Activated T-cell treated with anti-CD3 and anti-CD28 coated beads, Interleukin-2, amount 50 U/mL, for 4 hours (primary cell): ENCODE results near the gene GNPAT. TPM values are rescaled to one million over a fixed set of nuclear protein-coding genes. Genes with fewer than 3 reads are reported as not detected.

ENCODE experiments used
- ATAC-seq, 2 donors: fragments of 200-7000 bp; cut with Tn5 transposase; one replicate each; pipeline ENCODE4 v1.10.0; 2021
- DNase-seq: peaks from one replicate; pipeline ENCODE4 v3.0.0-alpha.2; 2020
- H3K27me3 Mint-ChIP-seq: one replicate; pipeline ENCODE4 v1.8.0; 2021; ENCODE audit warnings: low read depth, mixed read lengths
- H3K36me3 Mint-ChIP-seq: one replicate; pipeline ENCODE4 v1.8.0; 2022; ENCODE audit warnings: mixed read lengths; ENCODE audit not compliant: insufficient read depth
- H3K4me1 Mint-ChIP-seq: one replicate; pipeline ENCODE4 v1.8.0; 2021; ENCODE audit warnings: low read depth, mixed read lengths
- H3K4me3 Mint-ChIP-seq: one replicate; pipeline ENCODE4 v1.8.0; 2021; ENCODE audit warnings: mild to moderate bottlenecking, moderate library complexity, mixed read lengths
- H3K9me3 Mint-ChIP-seq: one replicate; pipeline ENCODE4 v1.8.0; 2021; ENCODE audit warnings: mixed read lengths
- total RNA-seq, 3 donors: library from RNA; stranded (reverse); gene quantifications; one replicate each; pipeline ENCODE4 v1.2.1, GENCODE V29; 2021

GNPAT gene
- total RNA-seq, 3 donors from 2014 or later: 37.1 to 39.8 (median 39.5) TPM

- no peaks in the 10 kb centered on the region for H3K9me3 Mint-ChIP-seq
- no peak overlapping the region for H3K4me3 Mint-ChIP-seq
- H3K27me3 Mint-ChIP-seq: peaks cover 5% of the 10 kb centered on the region
- H3K4me1 Mint-ChIP-seq: no peaks in the 10 kb centered on the region
- peaks cover 22% of the 10 kb centered on the region for H3K36me3 Mint-ChIP-seq
- ATAC-seq (no peak), DNase-seq (no peak)
Measured at GRCh38 chr1:231220801-231221200, 20.2 kb upstream of the GNPAT start.

GRCh38 chr1:231226156-231226555 lies 14.9 kb upstream of the GNPAT start:
- no peaks in the 10 kb centered on the region for H3K27me3 Mint-ChIP-seq
- ATAC-seq (no peak), DNase-seq (no peak)
- H3K4me3 Mint-ChIP-seq: no peak overlapping the region
- H3K9me3 Mint-ChIP-seq: no peaks in the 10 kb centered on the region
- peaks cover 48% of the 10 kb centered on the region for H3K36me3 Mint-ChIP-seq
- peaks cover 11% of the 10 kb centered on the region for H3K4me1 Mint-ChIP-seq

- Mint-ChIP-seq H3K4me1 (peaks cover 33% of the 10 kb centered on the region), H3K36me3 (peaks cover 43% of the 10 kb centered on the region)
Measured at GRCh38 chr1:231231511-231231910, 9.5 kb upstream of the GNPAT start.

DNA sequence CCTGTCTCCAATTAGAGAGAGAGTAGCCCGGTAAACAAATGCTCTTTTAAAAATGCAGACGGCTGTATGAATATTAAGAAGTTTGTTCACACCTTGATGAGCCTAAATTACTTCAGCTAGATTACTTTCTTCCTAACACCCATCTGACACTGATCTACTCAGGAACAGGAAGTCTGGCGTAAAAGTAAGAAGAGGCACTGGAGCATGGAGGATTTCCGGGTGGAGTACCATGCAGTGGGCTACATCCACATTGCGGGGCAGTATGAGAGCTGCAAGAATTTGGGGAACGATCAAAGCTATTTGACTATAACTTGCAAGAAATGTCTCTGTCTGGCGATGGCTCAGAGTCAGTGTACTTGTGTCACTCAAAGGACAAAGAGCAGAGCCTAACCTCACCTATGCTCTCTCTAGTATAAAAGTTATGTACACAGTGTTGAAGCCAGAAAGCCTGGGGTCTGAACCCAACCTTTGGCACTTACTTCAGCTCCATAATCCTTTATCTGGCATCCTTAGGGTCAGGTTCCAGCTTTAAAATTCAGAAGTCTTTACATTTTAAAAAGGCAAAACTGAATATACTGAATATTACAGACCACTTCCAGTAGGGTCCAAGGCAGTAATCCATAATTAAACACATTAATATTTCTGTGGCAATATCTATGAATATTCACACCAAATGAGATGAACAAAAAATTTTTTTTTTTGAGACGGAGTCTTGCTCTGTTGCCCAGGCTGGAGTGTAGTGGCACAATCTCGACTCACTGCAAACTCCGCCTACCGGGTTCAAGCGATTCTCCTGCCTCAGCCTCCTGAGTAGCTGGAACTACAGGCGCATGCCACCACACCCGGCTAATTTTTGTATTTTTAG lies 7.9 kb upstream of the GNPAT start:
- DNase-seq: no peak
- peaks cover 43% of the 10 kb centered on the region for H3K4me1 Mint-ChIP-seq
- no peak for ATAC-seq
- no peaks in the 10 kb centered on the region for H3K9me3 Mint-ChIP-seq
- H3K36me3 Mint-ChIP-seq: peaks cover 40% of the 10 kb centered on the region
- H3K27me3 Mint-ChIP-seq: no peaks in the 10 kb centered on the region
- H3K4me3 Mint-ChIP-seq: no peak overlapping the region

More at GRCh38 chr1:231231511-231231910, 9.5 kb upstream of the GNPAT start:
- DNase-seq: no peak
- ATAC-seq: no peak
- Mint-ChIP-seq H3K4me3 (no peak overlapping the region), H3K9me3 (no peaks in the 10 kb centered on the region), H3K27me3 (no peaks in the 10 kb centered on the region)

DNA sequence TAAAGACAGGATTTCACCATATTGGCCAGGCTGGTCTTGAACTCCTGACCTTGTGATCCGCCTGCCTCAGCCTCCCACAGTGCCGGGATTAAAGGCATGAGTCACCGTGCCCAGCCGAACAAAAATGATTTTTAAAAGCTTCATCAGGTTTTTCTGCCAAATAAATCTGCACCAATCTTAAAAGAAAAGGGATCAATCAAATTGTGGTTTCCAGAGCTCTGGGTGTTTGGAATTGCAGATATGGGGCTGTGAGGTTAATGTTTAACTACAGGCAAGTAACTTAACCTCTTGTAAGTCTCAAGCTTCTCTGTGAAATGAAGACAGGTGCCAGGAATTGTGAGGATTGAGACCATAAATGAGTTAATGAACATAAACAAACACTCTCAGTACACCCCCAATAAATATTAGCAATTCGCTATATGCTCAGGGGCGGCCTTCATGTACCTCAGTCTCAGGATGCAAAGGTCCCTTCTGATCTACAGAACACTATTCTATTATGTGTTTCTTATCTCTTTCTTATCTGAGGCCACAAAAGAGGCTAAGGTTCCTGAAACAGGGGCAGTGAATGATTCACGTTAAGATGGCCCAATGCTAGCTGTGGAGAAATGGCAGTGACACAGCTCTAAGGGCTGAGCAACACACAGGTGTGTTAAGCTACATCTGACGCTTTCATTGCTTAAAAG lies 7.1 kb upstream of the GNPAT start:
- Mint-ChIP-seq H3K27me3 (no peaks in the 10 kb centered on the region), H3K4me3 (no peak overlapping the region), H3K4me1 (peaks cover 49% of the 10 kb centered on the region), H3K9me3 (no peaks in the 10 kb centered on the region), H3K36me3 (peaks cover 47% of the 10 kb centered on the region)
- DNase-seq (no peak), ATAC-seq (no peak)

DNA sequence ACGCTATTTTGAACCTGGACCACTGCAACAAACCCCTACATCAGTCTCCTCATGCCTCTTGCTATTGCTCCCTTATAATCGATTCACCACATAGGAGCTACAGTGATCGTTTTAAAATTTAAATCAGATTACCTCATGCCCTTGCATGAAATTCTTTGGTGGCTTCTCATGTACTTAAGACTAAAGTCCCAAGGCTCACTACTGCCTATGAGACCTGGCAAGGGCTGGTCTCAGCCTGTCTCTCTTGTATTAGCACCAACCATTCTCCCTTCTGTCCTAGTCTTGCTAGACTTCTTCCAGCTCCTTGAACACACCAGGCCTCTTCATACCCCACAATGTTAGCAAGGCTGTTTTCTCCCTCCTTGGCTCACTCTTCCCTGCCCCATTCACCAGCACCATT lies 6.5 kb upstream of the GNPAT start:
- no peaks in the 10 kb centered on the region for H3K27me3 Mint-ChIP-seq
- no peak for ATAC-seq
- H3K36me3 Mint-ChIP-seq: peaks cover 47% of the 10 kb centered on the region
- no peaks in the 10 kb centered on the region for H3K9me3 Mint-ChIP-seq
- no peak overlapping the region for H3K4me3 Mint-ChIP-seq
- DNase-seq: no peak
- H3K4me1 Mint-ChIP-seq: peaks cover 52% of the 10 kb centered on the region

DNA sequence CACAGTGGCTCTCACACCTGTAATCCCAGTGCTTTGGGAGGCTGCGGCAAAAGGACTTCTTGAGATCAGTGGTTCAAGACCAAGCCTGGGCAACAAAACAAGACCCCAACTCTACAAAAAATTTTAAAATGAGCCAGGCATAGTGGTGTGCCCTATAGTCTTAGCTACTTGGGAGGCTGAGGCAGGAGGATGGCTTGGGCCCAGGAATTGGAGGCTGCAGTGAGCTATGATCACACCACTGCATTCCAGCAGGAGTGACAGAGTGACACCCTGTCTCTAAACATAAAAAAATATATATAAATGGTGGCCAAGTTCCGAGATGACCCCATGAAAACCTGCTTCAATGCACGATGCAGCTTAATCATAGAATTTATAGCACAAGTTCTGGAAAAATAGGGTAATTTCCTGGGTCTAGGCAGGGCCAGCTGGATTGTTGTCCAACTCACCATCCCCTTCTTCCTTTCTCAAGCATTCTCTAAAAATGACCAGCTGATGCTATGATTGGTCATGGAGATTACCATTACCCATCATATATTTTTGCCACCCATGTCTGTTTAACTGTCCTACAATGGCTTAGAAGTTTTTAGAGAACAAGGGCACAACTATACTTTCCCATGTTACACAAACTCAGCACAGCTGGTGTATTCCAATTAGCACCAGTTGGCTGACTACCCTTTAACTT lies 5.3 kb upstream of the GNPAT start:
- H3K9me3 Mint-ChIP-seq: no peaks in the 10 kb centered on the region
- H3K36me3 Mint-ChIP-seq: peaks cover 45% of the 10 kb centered on the region
- H3K4me3 Mint-ChIP-seq: no peak overlapping the region
- peaks cover 54% of the 10 kb centered on the region for H3K4me1 Mint-ChIP-seq
- DNase-seq: no peak
- no peaks in the 10 kb centered on the region for H3K27me3 Mint-ChIP-seq
- no peak for ATAC-seq

GRCh38 chr1:231236208-231236591 lies 4.8 kb upstream of the GNPAT start:
- Mint-ChIP-seq H3K27me3 (no peaks in the 10 kb centered on the region), H3K36me3 (peaks cover 40% of the 10 kb centered on the region), H3K4me3 (no peak overlapping the region), H3K4me1 (peaks cover 49% of the 10 kb centered on the region), H3K9me3 (no peaks in the 10 kb centered on the region)
- ATAC-seq (no peak), DNase-seq (no peak)

GRCh38 chr1:231236938-231237337 lies 4.1 kb upstream of the GNPAT start:
- DNase-seq: no peak
- Mint-ChIP-seq H3K27me3 (no peaks in the 10 kb centered on the region), H3K36me3 (peaks cover 36% of the 10 kb centered on the region), H3K4me3 (no peak overlapping the region), H3K9me3 (no peaks in the 10 kb centered on the region), H3K4me1 (peaks cover 50% of the 10 kb centered on the region)
- no peak for ATAC-seq

GRCh38 chr1:231238298-231238697 lies 2.7 kb upstream of the GNPAT start:
- peaks cover 58% of the 10 kb centered on the region for H3K4me1 Mint-ChIP-seq
- peaks cover 32% of the 10 kb centered on the region for H3K36me3 Mint-ChIP-seq
- H3K9me3 Mint-ChIP-seq: no peaks in the 10 kb centered on the region
- no peak overlapping the region for H3K4me3 Mint-ChIP-seq
- no peaks in the 10 kb centered on the region for H3K27me3 Mint-ChIP-seq
- DNase-seq: no peak
- ATAC-seq: no peak

GRCh38 chr1:231240531-231240882 lies 505 bp upstream of the GNPAT start:
- peak overlapping the region; percentile 93 for H3K4me3 Mint-ChIP-seq
- H3K27me3 Mint-ChIP-seq: no peaks in the 10 kb centered on the region
- peaks cover 65% of the 10 kb centered on the region for H3K4me1 Mint-ChIP-seq
- peaks cover 34% of the 10 kb centered on the region for H3K36me3 Mint-ChIP-seq
- DNase-seq: no peak
- ATAC-seq: peak in 1 of 2 donors; percentile 13
- H3K9me3 Mint-ChIP-seq: no peaks in the 10 kb centered on the region

- no peak for ATAC-seq
- peaks cover 32% of the 10 kb centered on the region for H3K36me3 Mint-ChIP-seq
Measured at GRCh38 chr1:231241750-231242149, 738 bp downstream of the GNPAT start.

GRCh38 chr1:231242516-231243198 lies 1.6 kb downstream of the GNPAT start:
- peaks cover 59% of the 10 kb centered on the region for H3K4me1 Mint-ChIP-seq
- DNase-seq (no peak), ATAC-seq (no peak)
- H3K9me3 Mint-ChIP-seq: no peaks in the 10 kb centered on the region
- H3K27me3 Mint-ChIP-seq: no peaks in the 10 kb centered on the region
- peaks cover 30% of the 10 kb centered on the region for H3K36me3 Mint-ChIP-seq
- H3K4me3 Mint-ChIP-seq: peak overlapping the region; percentile 93

More at GRCh38 chr1:231241750-231242149, 738 bp downstream of the GNPAT start:
- Mint-ChIP-seq H3K4me3 (peak overlapping the region; percentile 93), H3K9me3 (no peaks in the 10 kb centered on the region), H3K27me3 (no peaks in the 10 kb centered on the region), H3K4me1 (peaks cover 63% of the 10 kb centered on the region)
- DNase-seq: no peak

DNA sequence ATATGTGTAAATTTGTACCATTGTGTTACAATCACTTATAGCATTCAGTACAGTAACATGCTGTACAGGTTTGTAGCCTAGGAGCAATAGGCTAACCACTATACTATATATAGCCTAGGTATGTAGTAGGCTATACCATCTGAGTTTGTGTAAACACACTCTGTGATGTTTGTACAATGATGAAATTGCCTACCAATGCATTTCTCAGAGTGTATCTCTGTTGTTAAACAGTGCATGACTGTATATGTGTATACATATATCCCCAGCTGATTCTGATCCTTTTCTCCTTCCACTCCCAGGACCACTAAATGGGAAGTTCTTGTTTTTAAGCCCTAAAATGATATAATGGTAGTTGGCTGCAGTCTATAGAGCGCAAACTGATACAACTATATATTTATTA lies 7.8 kb downstream of the GNPAT start:
- no peak for ATAC-seq
- no peaks in the 10 kb centered on the region for H3K27me3 Mint-ChIP-seq
- peaks cover 48% of the 10 kb centered on the region for H3K36me3 Mint-ChIP-seq
- no peak overlapping the region for H3K4me3 Mint-ChIP-seq
- peaks cover 25% of the 10 kb centered on the region for H3K4me1 Mint-ChIP-seq
- no peaks in the 10 kb centered on the region for H3K9me3 Mint-ChIP-seq
- DNase-seq: no peak
